Glutamatergic neuron (in vitro differentiated cells): Measurements from ENCODE around the gene SLF2. TPM values are rescaled to one million over a fixed set of nuclear protein-coding genes. Genes with fewer than 3 reads are reported as not detected.

ENCODE experiments used
- DNase-seq: peaks from one replicate; pipeline ENCODE4 v3.0.0; 2022
- H3K27ac Mint-ChIP-seq: one replicate; pipeline ENCODE4 v1.8.0; 2020; ENCODE audit warnings: mild to moderate bottlenecking, mixed read lengths, inconsistent platforms; ENCODE audit not compliant: unreplicated experiment
- H3K27me3 Mint-ChIP-seq: one replicate; pipeline ENCODE4 v1.8.0; 2020; ENCODE audit warnings: mild to moderate bottlenecking, moderate library complexity, mixed read lengths, inconsistent platforms; ENCODE audit not compliant: unreplicated experiment
- H3K36me3 Mint-ChIP-seq: one replicate; pipeline ENCODE4 v1.8.0; 2020; ENCODE audit warnings: mild to moderate bottlenecking, mixed read lengths, inconsistent platforms; ENCODE audit not compliant: unreplicated experiment
- H3K4me1 Mint-ChIP-seq: one replicate; pipeline ENCODE4 v1.8.0; 2020; ENCODE audit warnings: mild to moderate bottlenecking, low read depth, mixed read lengths, inconsistent platforms; ENCODE audit not compliant: unreplicated experiment
- H3K4me3 Mint-ChIP-seq: one replicate; pipeline ENCODE4 v1.8.0; 2020; ENCODE audit warnings: mild to moderate bottlenecking, mixed read lengths, inconsistent platforms; ENCODE audit not compliant: unreplicated experiment
- H3K9me3 Mint-ChIP-seq: one replicate; pipeline ENCODE4 v1.8.0; 2020; ENCODE audit warnings: mild to moderate bottlenecking, moderate library complexity, mixed read lengths, inconsistent platforms; ENCODE audit not compliant: unreplicated experiment
- total RNA-seq: library from RNA; stranded (reverse); fragmentation: NEBNext Ultra II Directional; extraction: Animal tissue kit (Norgen Biotek cat#: 25700); gene quantifications from one replicate; pipeline ENCODE4 v1.2.1, GENCODE V29; 2021; ENCODE audit not compliant: unreplicated experiment
- TF ChIP-seq, protein P1 (sequence below): fragments of 200-600 bp; sonication (generic); IDR thresholded peaks from one replicate; pipeline ENCODE4 v1.5.0; 2021; ENCODE audit not compliant: partially characterized antibody, unreplicated experiment

SLF2 gene
- total RNA-seq, 1 donor from 2014 or later = 35.9 TPM

- Mint-ChIP-seq H3K4me1 (peaks cover 7% of the 10 kb centered on the region), H3K27me3 (peaks cover 2% of the 10 kb centered on the region), H3K4me3 (no peak overlapping the region), H3K9me3 (peaks cover 3% of the 10 kb centered on the region), H3K36me3 (no peaks in the 10 kb centered on the region), H3K27ac (no peak overlapping the region)
- no peak for DNase-seq
- TF ChIP-seq, protein P1, sequence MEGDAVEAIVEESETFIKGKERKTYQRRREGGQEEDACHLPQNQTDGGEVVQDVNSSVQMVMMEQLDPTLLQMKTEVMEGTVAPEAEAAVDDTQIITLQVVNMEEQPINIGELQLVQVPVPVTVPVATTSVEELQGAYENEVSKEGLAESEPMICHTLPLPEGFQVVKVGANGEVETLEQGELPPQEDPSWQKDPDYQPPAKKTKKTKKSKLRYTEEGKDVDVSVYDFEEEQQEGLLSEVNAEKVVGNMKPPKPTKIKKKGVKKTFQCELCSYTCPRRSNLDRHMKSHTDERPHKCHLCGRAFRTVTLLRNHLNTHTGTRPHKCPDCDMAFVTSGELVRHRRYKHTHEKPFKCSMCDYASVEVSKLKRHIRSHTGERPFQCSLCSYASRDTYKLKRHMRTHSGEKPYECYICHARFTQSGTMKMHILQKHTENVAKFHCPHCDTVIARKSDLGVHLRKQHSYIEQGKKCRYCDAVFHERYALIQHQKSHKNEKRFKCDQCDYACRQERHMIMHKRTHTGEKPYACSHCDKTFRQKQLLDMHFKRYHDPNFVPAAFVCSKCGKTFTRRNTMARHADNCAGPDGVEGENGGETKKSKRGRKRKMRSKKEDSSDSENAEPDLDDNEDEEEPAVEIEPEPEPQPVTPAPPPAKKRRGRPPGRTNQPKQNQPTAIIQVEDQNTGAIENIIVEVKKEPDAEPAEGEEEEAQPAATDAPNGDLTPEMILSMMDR = no peak
Observed at GRCh38 chr10:100896876-100897461, 15.8 kb upstream of the SLF2 start.

GRCh38 chr10:100897976-100898375 is 14.8 kb upstream of the SLF2 start:
- Mint-ChIP-seq H3K27me3 (peaks cover 2% of the 10 kb centered on the region), H3K36me3 (no peaks in the 10 kb centered on the region), H3K4me1 (peaks cover 7% of the 10 kb centered on the region), H3K9me3 (peaks cover 3% of the 10 kb centered on the region), H3K4me3 (no peak overlapping the region), H3K27ac (no peak overlapping the region)
- TF ChIP-seq, protein P1 = no peak
- no peak for DNase-seq

GRCh38 chr10:100899171-100899570 is 13.6 kb upstream of the SLF2 start:
- Mint-ChIP-seq H3K27ac (no peak overlapping the region), H3K4me3 (no peak overlapping the region), H3K36me3 (no peaks in the 10 kb centered on the region), H3K4me1 (peaks cover 7% of the 10 kb centered on the region), H3K27me3 (peaks cover 2% of the 10 kb centered on the region), H3K9me3 (peaks cover 3% of the 10 kb centered on the region)
- TF ChIP-seq, protein P1 = no peak
- no peak for DNase-seq

- TF ChIP-seq, protein P1 = no peak
- H3K27ac Mint-ChIP-seq = no peak overlapping the region
- peaks cover 3% of the 10 kb centered on the region for H3K9me3 Mint-ChIP-seq
- no peak for DNase-seq
- peaks cover 2% of the 10 kb centered on the region for H3K27me3 Mint-ChIP-seq
- H3K36me3 Mint-ChIP-seq = no peaks in the 10 kb centered on the region
- no peak overlapping the region for H3K4me3 Mint-ChIP-seq
- H3K4me1 Mint-ChIP-seq = peaks cover 12% of the 10 kb centered on the region
Observed at GRCh38 chr10:100901051-100901450, 11.7 kb upstream of the SLF2 start.

DNA sequence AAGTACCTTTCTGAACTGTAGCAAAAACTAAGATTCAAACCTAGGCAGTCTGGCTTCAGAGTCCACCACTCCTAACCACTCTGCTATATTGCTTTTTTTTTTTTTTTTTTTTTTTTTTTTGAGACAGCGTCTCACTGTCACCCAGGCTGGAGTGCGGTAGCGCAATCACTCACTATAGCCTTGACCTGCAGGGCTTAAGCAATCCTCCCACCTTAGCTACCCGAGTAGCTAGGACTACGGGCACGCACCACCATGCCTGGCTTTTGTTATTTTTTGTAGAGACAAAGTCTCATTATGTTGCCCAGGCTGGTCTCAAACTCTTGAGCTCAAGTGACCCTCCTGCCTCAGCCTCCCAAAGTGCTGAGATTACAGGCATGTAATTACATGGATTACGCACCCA is 10.1 kb upstream of the SLF2 start:
- peaks cover 2% of the 10 kb centered on the region for H3K27me3 Mint-ChIP-seq
- H3K9me3 Mint-ChIP-seq = peaks cover 3% of the 10 kb centered on the region
- no peak overlapping the region for H3K27ac Mint-ChIP-seq

More for the DNA sequence above, 10.1 kb upstream of the SLF2 start:
- Mint-ChIP-seq H3K4me3 (no peak overlapping the region), H3K36me3 (no peaks in the 10 kb centered on the region), H3K4me1 (peaks cover 12% of the 10 kb centered on the region)
- no peak for DNase-seq
- TF ChIP-seq, protein P1 = no peak
